Cardiac muscle cell (in vitro differentiated cells and primary cell): ENCODE measurements around the gene TTC34. TPM values are rescaled to one million over a fixed set of nuclear protein-coding genes. Genes with fewer than 3 reads are reported as not detected.

ENCODE experiments used
- DNase-seq, 2 donors: peaks; one replicate each; pipeline versions ENCODE4 v3.0.0 to v3.0.0-alpha.2; 2010 to 2017; ENCODE audit warnings: low read depth in 1 of 2, low spot score in 1 of 2
- H3K27ac ChIP-seq: fragments of 200-600 bp; sonication (generic); 2 replicates; pipeline ENCODE4 v1.5.1; 2016
- H3K27me3 ChIP-seq: fragments of 200-600 bp; sonication (generic); 2 replicates; pipeline ENCODE4 v1.6.0; 2016; ENCODE audit warnings: control low read depth
- H3K36me3 ChIP-seq: fragments of 200-600 bp; sonication (generic); 2 replicates; pipeline ENCODE4 v1.5.1; 2016; ENCODE audit warnings: control low read depth
- H3K4me1 ChIP-seq: fragments of 200-600 bp; sonication (generic); 2 replicates; pipeline ENCODE4 v1.8.1; 2017; ENCODE audit warnings: low read depth, mild to moderate bottlenecking, mixed run types
- H3K4me3 ChIP-seq: fragments of 200-600 bp; sonication (generic); 2 replicates; pipeline ENCODE4 v1.5.1; 2016; ENCODE audit warnings: mild to moderate bottlenecking
- H3K9me3 ChIP-seq: fragments of 200-600 bp; sonication (generic); 2 replicates; pipeline ENCODE4 v1.5.1; 2017; ENCODE audit warnings: low read depth, mild to moderate bottlenecking, control low read depth
- polyA plus RNA-seq: library from polyadenylated mRNA; unstranded; fragments of >200 nt; fragmentation: Nextera tagmentation; extraction: Ambion mirVana; gene quantifications from 2 replicates; pipeline ENCODE4 v1.2.1, GENCODE V29; 2016
- total RNA-seq: library from RNA; depleted of rRNA; stranded (reverse); fragments of >200 nt; gene quantifications from 2 replicates; pipeline ENCODE4 v1.2.3, GENCODE V29; 2016
- TF ChIP-seq, protein P1 (sequence below): IDR thresholded peaks from 2 replicates; pipeline ENCODE4 v1.5.1; 2012; ENCODE audit warnings: low read depth, mild to moderate bottlenecking, low read length

TTC34 gene
- total and polyA plus RNA-seq, 2 experiments from 2014 or later: not detected

DNA sequence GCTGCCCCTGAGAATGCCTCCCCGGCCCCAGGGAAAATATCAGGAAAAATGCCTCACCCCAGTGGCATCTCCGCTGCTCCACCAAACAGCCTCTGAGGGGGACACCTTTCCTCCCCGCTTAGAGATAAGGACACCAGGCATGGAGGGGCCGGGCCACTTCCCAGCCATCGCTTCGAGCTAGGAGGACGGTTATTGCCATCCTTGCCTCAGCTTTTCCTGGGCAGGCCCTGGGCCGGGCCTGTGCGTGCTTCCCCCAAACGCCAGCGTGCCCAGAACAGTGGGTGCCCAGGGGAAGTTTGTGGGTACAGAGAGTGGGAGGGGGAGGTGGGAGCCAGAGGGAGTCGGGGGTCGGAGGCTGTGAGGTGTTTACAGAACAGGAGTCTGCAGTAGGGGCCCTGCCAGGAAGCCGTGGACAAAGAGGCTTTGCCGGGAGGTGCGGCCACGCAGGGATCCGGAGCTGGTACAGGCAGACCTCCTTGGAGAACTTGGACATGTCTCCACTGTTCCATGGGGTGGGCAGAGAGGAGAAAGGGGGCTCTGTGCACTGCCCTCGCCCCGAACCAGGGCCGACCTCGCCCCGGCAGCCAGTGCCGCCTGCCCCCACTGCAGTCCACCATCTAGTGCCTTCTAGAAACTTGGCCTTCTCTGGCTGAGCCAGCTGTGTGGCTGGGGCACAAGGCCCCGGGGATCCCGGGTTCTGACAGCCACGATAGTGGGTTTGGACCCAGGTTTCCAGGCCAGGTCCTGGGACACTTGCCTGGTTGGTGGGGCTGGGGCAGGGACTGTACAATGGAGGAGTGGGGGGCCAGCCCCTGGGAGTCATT, 33.5 kb upstream of the TTC34 start:
- no peak for DNase-seq
- TF ChIP-seq, protein P1, sequence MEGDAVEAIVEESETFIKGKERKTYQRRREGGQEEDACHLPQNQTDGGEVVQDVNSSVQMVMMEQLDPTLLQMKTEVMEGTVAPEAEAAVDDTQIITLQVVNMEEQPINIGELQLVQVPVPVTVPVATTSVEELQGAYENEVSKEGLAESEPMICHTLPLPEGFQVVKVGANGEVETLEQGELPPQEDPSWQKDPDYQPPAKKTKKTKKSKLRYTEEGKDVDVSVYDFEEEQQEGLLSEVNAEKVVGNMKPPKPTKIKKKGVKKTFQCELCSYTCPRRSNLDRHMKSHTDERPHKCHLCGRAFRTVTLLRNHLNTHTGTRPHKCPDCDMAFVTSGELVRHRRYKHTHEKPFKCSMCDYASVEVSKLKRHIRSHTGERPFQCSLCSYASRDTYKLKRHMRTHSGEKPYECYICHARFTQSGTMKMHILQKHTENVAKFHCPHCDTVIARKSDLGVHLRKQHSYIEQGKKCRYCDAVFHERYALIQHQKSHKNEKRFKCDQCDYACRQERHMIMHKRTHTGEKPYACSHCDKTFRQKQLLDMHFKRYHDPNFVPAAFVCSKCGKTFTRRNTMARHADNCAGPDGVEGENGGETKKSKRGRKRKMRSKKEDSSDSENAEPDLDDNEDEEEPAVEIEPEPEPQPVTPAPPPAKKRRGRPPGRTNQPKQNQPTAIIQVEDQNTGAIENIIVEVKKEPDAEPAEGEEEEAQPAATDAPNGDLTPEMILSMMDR: no peak

DNA sequence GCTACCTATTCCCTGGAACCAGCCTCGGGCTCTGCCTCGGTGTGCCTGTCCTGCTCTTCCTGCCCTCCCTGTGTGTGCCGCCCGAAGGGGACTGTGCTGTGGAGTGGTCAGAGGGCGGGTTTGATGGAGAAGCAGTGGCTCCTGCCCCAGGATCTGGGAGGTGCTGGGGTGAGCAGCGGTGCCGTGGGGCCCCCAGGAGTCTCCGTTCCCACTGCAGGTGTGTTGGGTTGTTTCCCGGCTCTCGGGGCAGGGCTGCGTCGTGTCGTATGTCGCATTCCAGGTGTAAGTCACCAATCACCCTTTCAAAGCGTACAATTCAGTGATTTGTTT, 32.6 kb upstream of the TTC34 start:
- Histone ChIP-seq H3K27me3 (no peaks in the 10 kb centered on the region), H3K36me3 (no peaks in the 10 kb centered on the region), H3K9me3 (no peaks in the 10 kb centered on the region), H3K4me1 (no peaks in the 10 kb centered on the region), H3K27ac (no peak overlapping the region), H3K4me3 (no peak overlapping the region)
- TF ChIP-seq, protein P1: no peak
- no peak for DNase-seq

More for the DNA sequence above, 33.5 kb upstream of the TTC34 start:
- no peak overlapping the region for H3K4me3 ChIP-seq
- no peaks in the 10 kb centered on the region for H3K4me1 ChIP-seq
- no peak overlapping the region for H3K27ac ChIP-seq
- H3K27me3 ChIP-seq: no peaks in the 10 kb centered on the region
- no peaks in the 10 kb centered on the region for H3K36me3 ChIP-seq
- no peaks in the 10 kb centered on the region for H3K9me3 ChIP-seq

DNA sequence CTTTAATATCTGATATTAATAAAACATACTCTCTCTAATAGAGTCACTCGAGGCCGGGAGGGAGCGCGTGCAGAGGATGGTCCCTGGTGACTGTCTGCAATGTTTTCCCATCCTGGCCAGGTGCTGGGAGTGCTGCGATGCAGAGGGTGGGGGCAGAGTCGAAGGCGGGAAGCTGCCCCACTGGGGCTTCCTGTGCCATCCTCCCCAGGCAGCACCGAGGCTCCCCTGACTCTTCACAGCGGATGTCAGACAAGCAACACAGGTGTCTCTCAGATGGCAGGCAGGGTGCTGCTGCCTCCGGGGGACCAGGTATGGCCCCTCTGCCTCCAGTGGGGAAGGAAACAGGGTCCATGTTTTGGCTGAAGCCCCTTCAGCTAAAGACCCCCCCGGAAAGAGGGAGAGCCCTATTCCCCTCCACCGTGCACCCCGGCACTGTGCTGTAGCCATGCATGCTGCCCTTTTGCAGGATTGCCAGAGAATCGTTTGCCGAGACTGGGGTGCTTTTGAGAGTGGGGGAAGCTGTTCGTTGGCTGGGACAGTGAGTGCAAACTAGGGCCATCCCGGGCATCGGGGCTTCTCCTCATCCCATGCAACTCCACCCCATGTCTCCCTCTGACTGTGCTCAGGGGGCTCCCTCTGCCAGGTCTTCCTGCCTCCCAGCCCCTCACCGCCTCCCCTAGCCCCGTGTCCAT, 32.1 kb upstream of the TTC34 start:
- Histone ChIP-seq H3K27me3 (no peaks in the 10 kb centered on the region), H3K9me3 (no peaks in the 10 kb centered on the region)
- DNase-seq: no peak

DNA sequence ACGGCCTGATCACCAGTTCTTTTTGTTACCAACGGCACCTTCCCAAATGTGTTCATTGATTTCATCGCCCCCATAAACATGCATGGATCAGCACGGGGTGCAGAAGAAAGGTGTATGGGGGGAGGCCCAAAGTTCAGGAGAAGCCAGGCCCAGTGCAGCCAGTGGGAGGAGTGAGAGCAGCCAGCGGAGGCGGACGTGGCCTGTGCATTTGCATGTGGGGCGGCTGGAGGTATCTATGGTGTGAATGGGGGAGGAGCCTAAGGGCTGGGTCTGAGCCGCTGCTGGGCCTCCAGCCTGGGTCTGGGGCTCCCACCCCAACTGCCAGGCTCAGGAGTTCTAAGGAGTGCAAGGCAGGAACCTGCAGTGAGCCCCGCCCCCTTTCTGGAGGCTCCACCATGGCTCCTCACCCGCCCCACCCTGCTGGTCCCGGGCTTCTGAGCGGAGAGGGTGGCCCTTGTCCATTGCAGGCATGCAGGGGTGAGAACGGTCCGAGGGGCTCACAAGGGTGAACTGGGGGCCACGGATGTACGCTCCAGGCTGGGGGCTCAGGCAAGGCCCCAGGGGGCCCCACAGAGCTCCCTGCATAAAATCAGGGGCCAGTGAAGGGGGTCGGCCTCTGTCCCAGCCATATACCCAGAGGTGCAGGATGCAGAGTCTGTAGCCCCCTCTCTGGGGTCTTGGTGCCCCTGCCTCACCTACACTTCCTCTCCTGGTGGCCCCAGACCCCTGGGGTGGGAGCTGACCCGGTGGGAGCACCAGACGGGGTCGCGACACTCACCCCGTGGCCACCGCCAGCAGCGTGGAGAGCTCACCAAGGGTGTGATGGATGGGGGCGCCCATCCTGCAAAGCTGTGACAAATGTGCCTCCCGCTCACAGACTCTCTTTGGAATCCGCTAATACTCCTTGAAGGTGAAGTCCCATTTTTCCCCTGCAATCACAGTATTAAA, 31.3 kb upstream of the TTC34 start:
- no peaks in the 10 kb centered on the region for H3K36me3 ChIP-seq
- DNase-seq: no peak
- H3K4me3 ChIP-seq: no peak overlapping the region
- H3K27ac ChIP-seq: no peak overlapping the region
- no peaks in the 10 kb centered on the region for H3K27me3 ChIP-seq
- TF ChIP-seq, protein P1: no peak
- H3K4me1 ChIP-seq: no peaks in the 10 kb centered on the region
- H3K9me3 ChIP-seq: no peaks in the 10 kb centered on the region

More for the DNA sequence above, 32.1 kb upstream of the TTC34 start:
- Histone ChIP-seq H3K36me3 (no peaks in the 10 kb centered on the region), H3K4me3 (no peak overlapping the region), H3K4me1 (no peaks in the 10 kb centered on the region), H3K27ac (no peak overlapping the region)
- TF ChIP-seq, protein P1: no peak

DNA sequence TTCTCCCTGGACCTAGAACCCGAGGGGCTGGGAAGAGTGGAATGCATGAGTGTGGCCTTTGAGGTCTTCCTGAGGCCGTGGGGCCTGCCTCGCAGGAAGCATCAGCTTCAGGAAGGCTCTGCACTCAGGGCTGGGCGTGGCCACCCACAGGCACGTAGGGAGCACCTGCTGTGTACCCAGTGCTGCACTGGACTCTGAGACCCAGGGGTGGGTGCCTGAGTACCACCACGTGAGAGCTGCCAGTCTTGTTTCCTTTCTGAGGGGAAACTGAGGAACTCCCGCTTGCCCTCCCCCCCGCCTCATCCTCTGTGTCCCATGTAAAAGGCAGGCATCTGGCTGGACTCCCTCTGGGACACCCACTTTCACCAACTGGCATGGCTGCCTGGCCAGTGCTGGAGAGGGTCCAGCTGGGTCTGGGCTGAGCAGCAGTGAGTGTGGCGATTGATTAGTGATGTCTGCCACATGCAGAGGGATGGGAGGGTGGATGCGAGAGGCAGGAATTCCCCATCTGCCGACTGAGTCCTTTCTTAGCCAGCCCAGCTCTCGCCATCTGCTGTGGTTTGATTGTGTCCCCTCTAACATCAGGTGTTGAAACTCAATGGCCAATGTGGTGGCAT, 30.2 kb upstream of the TTC34 start:
- no peak for DNase-seq

More for the DNA sequence above, 30.2 kb upstream of the TTC34 start:
- no peak overlapping the region for H3K4me3 ChIP-seq
- no peaks in the 10 kb centered on the region for H3K9me3 ChIP-seq
- H3K27me3 ChIP-seq: no peaks in the 10 kb centered on the region
- TF ChIP-seq, protein P1: no peak
- H3K27ac ChIP-seq: no peak overlapping the region
- H3K36me3 ChIP-seq: no peaks in the 10 kb centered on the region
- no peaks in the 10 kb centered on the region for H3K4me1 ChIP-seq
